Endothelial cell of umbilical vein (primary cell): ENCODE results near the gene DRC7. TPM values are rescaled to one million over a fixed set of nuclear protein-coding genes. Genes with fewer than 3 reads are reported as not detected.

ENCODE experiments used
- BruUV-seq: library from RNA; stranded (reverse); fragments of 400-500 nt; replicated peaks from 2 replicates; lab custom pipeline; 2021; lab: Mats Ljungman, UMichigan
- CTCF ChIA-PET: fragments of 300-600, 350-600 bp; sonication (Branson Sonifier 250); formaldehyde crosslinking; loops from one replicate; lab custom pipeline; 2021; ENCODE audit warnings: antibody characterized with exemption, inconsistent platforms; lab: Charles Lee
- POLR2A ChIA-PET: fragments of 300-600, 350-600 bp; sonication (Branson Sonifier 250); formaldehyde crosslinking; loops from one replicate; lab custom pipeline; 2021; ENCODE audit warnings: antibody characterized with exemption, inconsistent platforms; lab: Charles Lee
- DNase-seq: peaks from one replicate; pipeline ENCODE4 v3.0.0-alpha.2; 2011; ENCODE audit warnings: low read depth, low spot score
- FAIRE-seq: peaks from 2 replicates; lab custom pipeline; 2011; peaks lifted over from hg19 to GRCh38; lab: Jason Lieb, UNC
- H2AFZ ChIP-seq: 2 replicates; pipeline ENCODE4 v1.6.0; 2012; ENCODE audit warnings: low read depth, low read length, control low read depth, inconsistent platforms
- H3K27ac ChIP-seq: 2 replicates; pipeline ENCODE4 v1.5.1; 2011; ENCODE audit warnings: low read depth, mild to moderate bottlenecking, control low read depth, low read length, moderate library complexity; ENCODE audit not compliant: insufficient read depth
- H3K27me3 ChIP-seq, 2 experiments: 2 replicates each; pipeline versions ENCODE4 v1.6.0 to v1.6.1; 2011; ENCODE audit warnings: low read length in 2 of 2, mixed read lengths in 1 of 2; ENCODE audit not compliant: control insufficient read depth in 2 of 2, insufficient read depth in 2 of 2
- H3K36me3 ChIP-seq, 2 experiments: 2 replicates in 1 of 2; 3 replicates in 1 of 2; pipeline ENCODE4 v1.5.1; 2011; ENCODE audit warnings: low read length in 2 of 2, mild to moderate bottlenecking in 1 of 2, moderate library complexity in 1 of 2; ENCODE audit not compliant: control insufficient read depth in 2 of 2, insufficient read depth in 2 of 2; ENCODE audit errors: extremely low read depth in 1 of 2
- H3K4me1 ChIP-seq: 3 replicates; pipeline ENCODE4 v1.5.1; 2011; ENCODE audit warnings: mild to moderate bottlenecking, low read length; ENCODE audit not compliant: control insufficient read depth, insufficient read depth; ENCODE audit errors: extremely low read depth
- H3K4me2 ChIP-seq: 2 replicates; pipeline ENCODE4 v1.6.1; 2011; ENCODE audit warnings: low read length, control low read depth, mixed read lengths; ENCODE audit not compliant: insufficient read depth
- H3K4me3 ChIP-seq, 3 experiments: fragments of 200-600 bp in 1 of 3; sonication (generic), shearing (Covaris generic) in 1 of 3; replicated peaks in 1 of 3; 2 replicates each; pipeline ENCODE4 v1.5.1; 2011 to 2016; ENCODE audit warnings: control low read depth in 3 of 3, low read length in 3 of 3, mild to moderate bottlenecking in 2 of 3, inconsistent platforms in 1 of 3, low read depth in 1 of 3, moderate library complexity in 1 of 3; ENCODE audit not compliant: insufficient read depth in 1 of 3
- H3K79me2 ChIP-seq: 2 replicates; pipeline ENCODE4 v1.6.0; 2012; ENCODE audit warnings: low read length, inconsistent platforms; ENCODE audit not compliant: control insufficient read depth, insufficient read depth
- H3K9ac ChIP-seq: replicated peaks from 2 replicates; pipeline ENCODE3; 2011; ENCODE audit warnings: low read length, control low read depth; ENCODE audit not compliant: insufficient read depth; ENCODE audit errors: extremely low read depth
- H3K9me1 ChIP-seq: replicated peaks from 3 replicates; pipeline ENCODE4 v1.6.0; 2011; ENCODE audit warnings: mild to moderate bottlenecking, low read length; ENCODE audit not compliant: control insufficient read depth, insufficient read depth; ENCODE audit errors: extremely low read depth
- H3K9me3 ChIP-seq: replicated peaks from 2 replicates; pipeline ENCODE4 v1.5.1; 2012; ENCODE audit warnings: low read length, inconsistent platforms; ENCODE audit not compliant: control insufficient read depth, insufficient read depth
- H4K20me1 ChIP-seq: replicated peaks from 2 replicates; pipeline ENCODE3; 2011; ENCODE audit warnings: mild to moderate bottlenecking, low read length; ENCODE audit not compliant: control insufficient read depth, insufficient read depth; ENCODE audit errors: extremely low read depth
- EZH2 ChIP-seq: IDR thresholded peaks from 2 replicates; pipeline ENCODE4 v1.6.1; 2012; ENCODE audit warnings: borderline replicate concordance, low read depth, mild to moderate bottlenecking, moderate library complexity, low read length, inconsistent platforms; ENCODE audit not compliant: severe bottlenecking
- FOS ChIP-seq: IDR thresholded peaks from 2 replicates; pipeline ENCODE4 v1.6.1; 2011; ENCODE audit warnings: mild to moderate bottlenecking, low read length, moderate library complexity, borderline replicate concordance; ENCODE audit not compliant: insufficient read depth
- GATA2 ChIP-seq: IDR thresholded peaks from 2 replicates; pipeline ENCODE4 v1.7.0; 2011; ENCODE audit warnings: low read depth, mild to moderate bottlenecking, moderate library complexity, mixed read lengths, low read length; ENCODE audit not compliant: insufficient read length, insufficient read depth
- JUN ChIP-seq: IDR thresholded peaks from 2 replicates; pipeline ENCODE4 v1.6.1; 2011; ENCODE audit warnings: borderline replicate concordance, low read depth; ENCODE audit not compliant: insufficient read length, insufficient read depth
- MYC ChIP-seq: IDR thresholded peaks from one replicate; pipeline ENCODE4 v1.6.1; 2011; ENCODE audit warnings: mild to moderate bottlenecking, low read depth, low read length
- POLR2A ChIP-seq: IDR thresholded peaks from 2 replicates; pipeline ENCODE4 v1.6.1; 2012; ENCODE audit warnings: low read depth, mild to moderate bottlenecking, control low read depth, low read length
- POLR2AphosphoS5 ChIP-seq: IDR thresholded peaks from 2 replicates; pipeline ENCODE4 v1.6.1; 2012; ENCODE audit warnings: low read depth, mild to moderate bottlenecking, control low read depth, low read length, moderate library complexity; ENCODE audit not compliant: insufficient read depth
- dilution Hi-C: fragments of 300-500 bp; cut with MboI; formaldehyde crosslinking; loops from one replicate; pipeline ENCODE4 v1.15.0; 2019; ENCODE audit warnings: low sequenced_read_pairs; ENCODE audit not compliant: extremely low pct_ligation_motif_present
- intact Hi-C: fragments of 100-400 bp; cut with micrococcal nuclease; formaldehyde crosslinking; loops from one replicate; pipeline ENCODE4 v1.10.0; 2022
- polyA plus RNA-seq, 4 experiments: library from polyadenylated mRNA; depleted of rRNA in 3 of 4; stranded (reverse) in 3 of 4; unstranded in 1 of 4; fragments of >200 nt; gene quantifications; 2 replicates each; pipeline versions ENCODE4 v1.2.1 to v1.2.3, GENCODE V29; 2011 to 2012; ENCODE audit warnings: missing spikeins in 1 of 4
- total RNA-seq: library from RNA; stranded (reverse); gene quantifications from 2 replicates; pipeline ENCODE4 v1.2.3, GENCODE V29; 2021
- TF ChIP-seq, protein P1 (sequence below): IDR thresholded peaks from 2 replicates; pipeline ENCODE4 v1.6.1; 2011; ENCODE audit not compliant: insufficient read depth, insufficient read length
- TF ChIP-seq, protein P2 (sequence below), 2 donors: IDR thresholded peaks; 1 replicate in 1 of 2; 2 replicates in 1 of 2; pipeline ENCODE4 v1.5.1; 2011; ENCODE audit warnings: low read length in 2 of 2, mild to moderate bottlenecking in 2 of 2, moderate library complexity in 2 of 2, control low read depth in 1 of 2, inconsistent platforms in 1 of 2, low read depth in 1 of 2; ENCODE audit not compliant: insufficient read depth in 1 of 2; ENCODE audit errors: extremely low read depth in 1 of 2

DRC7 gene
- total and polyA plus RNA-seq, 2 donors (not counting 3 experiments of a cell fraction or from before 2014, with no cell fraction given), result 0.13 to 0.77 TPM

DNA sequence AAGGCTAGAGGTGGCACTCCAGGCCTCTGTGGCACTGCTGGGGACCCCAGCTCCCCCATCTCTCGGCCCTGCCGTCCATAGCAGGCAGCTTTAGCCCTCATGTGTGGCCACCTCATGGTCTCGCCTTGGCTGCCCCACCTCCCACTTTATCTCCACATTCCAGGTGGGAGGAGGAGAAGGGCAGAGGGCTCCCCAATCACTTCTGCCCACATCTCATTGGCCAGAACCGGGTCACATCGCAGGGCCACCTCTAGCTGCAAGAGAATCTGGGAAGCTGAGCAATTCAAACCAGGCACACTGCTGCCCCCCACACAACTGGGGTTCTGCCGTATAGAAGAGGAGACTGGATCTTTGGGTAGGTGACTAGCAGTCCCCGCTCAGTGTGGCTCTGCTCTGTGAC lies 1.6 kb downstream of the DRC7 start:
- H3K9me1 ChIP-seq, result no peaks in the 10 kb centered on the region
- no peaks in the 10 kb centered on the region for H3K4me1 ChIP-seq
- intact Hi-C loops (no loop called here), dilution Hi-C loops (no loop called here)
- H3K9ac ChIP-seq, result no peak overlapping the region
- no peak overlapping the region for H3K27ac ChIP-seq
- no peaks in the 10 kb centered on the region for H4K20me1 ChIP-seq
- no TSS peak for BruUV-seq
- POLR2A ChIA-PET, result no interaction called here
- FAIRE-seq, result no peak
- no peaks in the 10 kb centered on the region for H3K36me3 ChIP-seq
- H3K4me3 ChIP-seq, result no peak overlapping the region
- no peaks in the 10 kb centered on the region for H3K9me3 ChIP-seq
- peaks cover 2 to 3% of the 10 kb centered on the region in 2 experiments for H3K27me3 ChIP-seq
- CTCF ChIA-PET, result no interaction called here
- no peaks in the 10 kb centered on the region for H3K79me2 ChIP-seq
- TF ChIP-seq POLR2A (no peak), POLR2AphosphoS5 (no peak), FOS (no peak), JUN (no peak), EZH2 (no peak), MYC (no peak), GATA2 (no peak)
- TF ChIP-seq, protein P1, sequence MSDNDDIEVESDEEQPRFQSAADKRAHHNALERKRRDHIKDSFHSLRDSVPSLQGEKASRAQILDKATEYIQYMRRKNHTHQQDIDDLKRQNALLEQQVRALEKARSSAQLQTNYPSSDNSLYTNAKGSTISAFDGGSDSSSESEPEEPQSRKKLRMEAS, result no peak
- TF ChIP-seq, protein P2, sequence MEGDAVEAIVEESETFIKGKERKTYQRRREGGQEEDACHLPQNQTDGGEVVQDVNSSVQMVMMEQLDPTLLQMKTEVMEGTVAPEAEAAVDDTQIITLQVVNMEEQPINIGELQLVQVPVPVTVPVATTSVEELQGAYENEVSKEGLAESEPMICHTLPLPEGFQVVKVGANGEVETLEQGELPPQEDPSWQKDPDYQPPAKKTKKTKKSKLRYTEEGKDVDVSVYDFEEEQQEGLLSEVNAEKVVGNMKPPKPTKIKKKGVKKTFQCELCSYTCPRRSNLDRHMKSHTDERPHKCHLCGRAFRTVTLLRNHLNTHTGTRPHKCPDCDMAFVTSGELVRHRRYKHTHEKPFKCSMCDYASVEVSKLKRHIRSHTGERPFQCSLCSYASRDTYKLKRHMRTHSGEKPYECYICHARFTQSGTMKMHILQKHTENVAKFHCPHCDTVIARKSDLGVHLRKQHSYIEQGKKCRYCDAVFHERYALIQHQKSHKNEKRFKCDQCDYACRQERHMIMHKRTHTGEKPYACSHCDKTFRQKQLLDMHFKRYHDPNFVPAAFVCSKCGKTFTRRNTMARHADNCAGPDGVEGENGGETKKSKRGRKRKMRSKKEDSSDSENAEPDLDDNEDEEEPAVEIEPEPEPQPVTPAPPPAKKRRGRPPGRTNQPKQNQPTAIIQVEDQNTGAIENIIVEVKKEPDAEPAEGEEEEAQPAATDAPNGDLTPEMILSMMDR (IDR thresholded peaks at IDR 0.05; ENCODE audit: extremely low read depth in 1 of 2, insufficient read depth in 1 of 2, low read depth in 1 of 2, low read length in 2 of 2), result no peak
- H3K4me2 ChIP-seq, result no peak overlapping the region
- no peak for DNase-seq
- H2AFZ ChIP-seq, result no peak overlapping the region
